Loucy (cell line): ENCODE measurements around the gene DBT.
A peak's percentile ranks its signal among the peaks of the same experiment; 100 is the strongest.

Experiments used
- H2AFZ ChIP-seq: fragments of 200-600 bp; sonication (generic); 2 replicates; pipeline ENCODE4 v1.6.0; 2016; ENCODE audit warnings: antibody characterized with exemption, mild to moderate bottlenecking, low read length, moderate library complexity
- H3F3A ChIP-seq: fragments of 200-600 bp; 2 replicates; pipeline ENCODE4 v1.6.0; 2016; ENCODE audit warnings: antibody characterized with exemption, low read depth, mild to moderate bottlenecking
- H3K27me3 ChIP-seq: fragments of 200-600 bp; sonication (generic); 2 replicates; pipeline ENCODE4 v1.6.1; 2014; ENCODE audit warnings: low read length, mild to moderate bottlenecking; ENCODE audit not compliant: insufficient read depth, poor library complexity, severe bottlenecking
- H3K36me3 ChIP-seq: fragments of 200-600 bp; sonication (generic); 2 replicates; pipeline ENCODE4 v1.6.1; 2016; ENCODE audit warnings: low read length; ENCODE audit not compliant: insufficient read depth
- H3K4me1 ChIP-seq: fragments of 200-600 bp; sonication (generic); 2 replicates; pipeline ENCODE4 v1.5.1; 2014; ENCODE audit warnings: low read length, mild to moderate bottlenecking; ENCODE audit not compliant: insufficient read depth, poor library complexity, severe bottlenecking
- H3K4me2 ChIP-seq: fragments of 200-600 bp; sonication (generic); 2 replicates; pipeline ENCODE4 v1.6.0; 2014; ENCODE audit warnings: antibody characterized with exemption, low read length, low read depth, mild to moderate bottlenecking; ENCODE audit not compliant: poor library complexity, severe bottlenecking
- H3K4me3 ChIP-seq: fragments of 200-600 bp; sonication (generic); 2 replicates; pipeline ENCODE4 v1.5.1; 2014; ENCODE audit warnings: low read length, mild to moderate bottlenecking, mixed read lengths; ENCODE audit not compliant: poor library complexity, severe bottlenecking
- H3K79me2 ChIP-seq: fragments of 200-600 bp; sonication (generic); 2 replicates; pipeline ENCODE4 v1.6.1; 2014; ENCODE audit warnings: low read length; ENCODE audit not compliant: insufficient read depth
- H3K9ac ChIP-seq: fragments of 200-600 bp; sonication (generic); 2 replicates; pipeline ENCODE4 v1.6.0; 2014; ENCODE audit warnings: mild to moderate bottlenecking, low read depth, low read length, moderate library complexity; ENCODE audit not compliant: poor library complexity, severe bottlenecking
- H3K9me2 ChIP-seq: fragments of 200-600 bp; sonication (generic); replicated peaks from 2 replicates; pipeline ENCODE4 v1.6.1; 2016; ENCODE audit warnings: low read depth, low read length, mixed read lengths
- H3K9me3 ChIP-seq: fragments of 200-600 bp; sonication (generic); 2 replicates; pipeline ENCODE4 v1.6.1; 2014; ENCODE audit warnings: mild to moderate bottlenecking, antibody characterized with exemption, low read length, low read depth; ENCODE audit not compliant: insufficient read depth
- H4K20me1 ChIP-seq: fragments of 200-600 bp; sonication (generic); 2 replicates; pipeline ENCODE4 v1.6.0; 2014; ENCODE audit warnings: antibody characterized with exemption, low read length, mild to moderate bottlenecking; ENCODE audit not compliant: insufficient read depth, poor library complexity, severe bottlenecking
- EZH2phosphoT487 ChIP-seq: fragments of 200-600 bp; IDR thresholded peaks from 2 replicates; pipeline ENCODE4 v1.6.1; 2018; ENCODE audit warnings: antibody characterized with exemption, mild to moderate bottlenecking, moderate library complexity, borderline replicate concordance
- TF ChIP-seq, protein P1 (sequence below): fragments of 200-600 bp; sonication (generic); conservative IDR thresholded peaks from 2 replicates; pipeline ENCODE4 v1.5.1; 2014; ENCODE audit warnings: mild to moderate bottlenecking, antibody characterized with exemption, low read length

Gene DBT

DNA sequence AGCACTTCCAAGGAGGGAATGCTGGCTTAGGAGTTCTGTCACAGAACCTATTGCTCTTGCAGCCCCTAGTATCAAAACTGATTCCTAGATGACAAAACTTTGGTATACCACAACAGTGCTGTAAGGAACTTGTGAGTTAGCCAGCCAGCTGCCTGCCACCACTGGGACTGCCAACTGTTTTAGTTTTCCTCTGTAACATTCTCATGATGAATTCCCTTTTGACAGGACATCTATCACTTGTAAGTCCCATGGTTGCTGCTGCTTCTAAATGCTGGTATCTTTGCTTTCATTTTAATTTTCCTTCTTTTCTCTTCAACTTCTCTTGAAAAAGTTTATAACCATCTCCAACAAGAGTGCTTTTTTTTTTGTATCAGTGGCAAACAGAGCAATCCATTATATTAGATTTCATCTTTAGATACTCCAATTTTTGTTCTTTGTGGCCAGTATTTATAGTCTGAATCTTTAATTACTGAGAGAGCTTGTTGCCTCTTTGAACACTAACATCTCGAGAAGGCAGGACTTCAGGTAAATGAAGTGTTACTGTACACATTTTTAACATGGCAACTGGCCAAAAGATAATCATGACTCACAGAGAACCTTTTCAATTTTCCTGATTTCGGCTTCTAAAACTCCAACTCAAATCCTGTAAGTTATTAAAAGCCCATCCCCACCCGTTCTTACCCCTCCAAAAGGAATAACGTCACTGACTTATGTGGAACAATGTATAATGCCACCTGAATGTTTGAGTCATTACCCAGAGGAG is 19.8 kb downstream of the DBT start:
- TF ChIP-seq, protein P1, sequence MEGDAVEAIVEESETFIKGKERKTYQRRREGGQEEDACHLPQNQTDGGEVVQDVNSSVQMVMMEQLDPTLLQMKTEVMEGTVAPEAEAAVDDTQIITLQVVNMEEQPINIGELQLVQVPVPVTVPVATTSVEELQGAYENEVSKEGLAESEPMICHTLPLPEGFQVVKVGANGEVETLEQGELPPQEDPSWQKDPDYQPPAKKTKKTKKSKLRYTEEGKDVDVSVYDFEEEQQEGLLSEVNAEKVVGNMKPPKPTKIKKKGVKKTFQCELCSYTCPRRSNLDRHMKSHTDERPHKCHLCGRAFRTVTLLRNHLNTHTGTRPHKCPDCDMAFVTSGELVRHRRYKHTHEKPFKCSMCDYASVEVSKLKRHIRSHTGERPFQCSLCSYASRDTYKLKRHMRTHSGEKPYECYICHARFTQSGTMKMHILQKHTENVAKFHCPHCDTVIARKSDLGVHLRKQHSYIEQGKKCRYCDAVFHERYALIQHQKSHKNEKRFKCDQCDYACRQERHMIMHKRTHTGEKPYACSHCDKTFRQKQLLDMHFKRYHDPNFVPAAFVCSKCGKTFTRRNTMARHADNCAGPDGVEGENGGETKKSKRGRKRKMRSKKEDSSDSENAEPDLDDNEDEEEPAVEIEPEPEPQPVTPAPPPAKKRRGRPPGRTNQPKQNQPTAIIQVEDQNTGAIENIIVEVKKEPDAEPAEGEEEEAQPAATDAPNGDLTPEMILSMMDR = no peak
- no peak for TF ChIP-seq EZH2phosphoT487
- H2AFZ ChIP-seq = no peak overlapping the region
- no peak overlapping the region for H3K4me3 ChIP-seq
- H3K27me3 ChIP-seq = no peaks in the 10 kb centered on the region
- no peaks in the 10 kb centered on the region for H3K79me2 ChIP-seq
- peaks cover 38% of the 10 kb centered on the region; the same call in 1 of the 2 replicates for H3K36me3 ChIP-seq
- H4K20me1 ChIP-seq = no peaks in the 10 kb centered on the region
- no peaks in the 10 kb centered on the region for H3K4me1 ChIP-seq
- no peaks in the 10 kb centered on the region for H3F3A ChIP-seq
- H3K9me3 ChIP-seq = no peaks in the 10 kb centered on the region
- H3K4me2 ChIP-seq = no peak overlapping the region
- H3K9ac ChIP-seq = no peak overlapping the region
- H3K9me2 ChIP-seq = no peaks in the 10 kb centered on the region

DNA sequence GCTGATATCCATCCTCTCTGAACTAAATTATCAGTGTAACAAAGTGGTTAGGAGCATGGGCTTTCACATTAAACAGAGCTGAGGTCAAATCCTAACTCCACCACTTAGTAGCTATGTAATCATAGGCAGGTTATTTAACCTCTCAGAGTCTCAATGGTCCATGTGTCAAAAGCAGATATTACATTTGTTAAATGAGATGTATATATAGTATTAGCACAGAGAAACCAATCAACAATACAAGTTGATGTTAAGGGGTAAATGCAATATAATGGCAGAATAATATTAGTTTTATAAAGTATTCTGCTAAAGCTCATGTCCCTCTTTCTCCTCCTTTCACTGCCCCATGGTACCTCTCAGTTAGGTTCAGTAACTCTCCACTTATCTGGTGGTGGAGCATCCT is 27.2 kb downstream of the DBT start:
- Histone ChIP-seq H3K9me3 (no peaks in the 10 kb centered on the region), H3K27me3 (no peaks in the 10 kb centered on the region), H4K20me1 (no peaks in the 10 kb centered on the region), H3K4me3 (no peak overlapping the region), H3K4me2 (no peak overlapping the region), H3K79me2 (no peaks in the 10 kb centered on the region), H3F3A (no peaks in the 10 kb centered on the region), H3K9me2 (no peaks in the 10 kb centered on the region), H3K9ac (no peak overlapping the region), H3K36me3 (peaks cover 11% of the 10 kb centered on the region; the same call in 1 of the 2 replicates), H2AFZ (no peak overlapping the region), H3K4me1 (peaks cover 6% of the 10 kb centered on the region)
- no peak for TF ChIP-seq EZH2phosphoT487
- TF ChIP-seq, protein P1 = no peak

- Histone ChIP-seq H3K4me2 (peak overlapping the region; percentile 27), H2AFZ (no peak overlapping the region), H3K27me3 (no peaks in the 10 kb centered on the region), H3K36me3 (peaks cover 17% of the 10 kb centered on the region; the same call in 1 of the 2 replicates), H4K20me1 (no peaks in the 10 kb centered on the region), H3K9ac (no peak overlapping the region), H3F3A (no peaks in the 10 kb centered on the region), H3K9me2 (no peaks in the 10 kb centered on the region), H3K4me3 (no peak overlapping the region), H3K4me1 (peaks cover 6% of the 10 kb centered on the region), H3K79me2 (no peaks in the 10 kb centered on the region), H3K9me3 (no peaks in the 10 kb centered on the region)
- TF ChIP-seq, protein P1 = no peak
- no peak for TF ChIP-seq EZH2phosphoT487
Measured at GRCh38 chr1:100219883-100220282, 29.8 kb downstream of the DBT start.
